NOMO-1 treated with DMSO at 0.1 percent for 48 hours (cell line): Measurements from ENCODE around the gene GTF2E1.
"Not testable (repeated sequence)": the region's sequence is repeated elsewhere in the genome, so short reads cannot be mapped to it uniquely, and the experiment has no call there.

Experiments
- DNase-seq: peaks from one replicate; lab custom pipeline; 2025; ENCODE audit not compliant: unreplicated experiment; lab: John Stamatoyannopoulos, UW

Gene GTF2E1

DNA sequence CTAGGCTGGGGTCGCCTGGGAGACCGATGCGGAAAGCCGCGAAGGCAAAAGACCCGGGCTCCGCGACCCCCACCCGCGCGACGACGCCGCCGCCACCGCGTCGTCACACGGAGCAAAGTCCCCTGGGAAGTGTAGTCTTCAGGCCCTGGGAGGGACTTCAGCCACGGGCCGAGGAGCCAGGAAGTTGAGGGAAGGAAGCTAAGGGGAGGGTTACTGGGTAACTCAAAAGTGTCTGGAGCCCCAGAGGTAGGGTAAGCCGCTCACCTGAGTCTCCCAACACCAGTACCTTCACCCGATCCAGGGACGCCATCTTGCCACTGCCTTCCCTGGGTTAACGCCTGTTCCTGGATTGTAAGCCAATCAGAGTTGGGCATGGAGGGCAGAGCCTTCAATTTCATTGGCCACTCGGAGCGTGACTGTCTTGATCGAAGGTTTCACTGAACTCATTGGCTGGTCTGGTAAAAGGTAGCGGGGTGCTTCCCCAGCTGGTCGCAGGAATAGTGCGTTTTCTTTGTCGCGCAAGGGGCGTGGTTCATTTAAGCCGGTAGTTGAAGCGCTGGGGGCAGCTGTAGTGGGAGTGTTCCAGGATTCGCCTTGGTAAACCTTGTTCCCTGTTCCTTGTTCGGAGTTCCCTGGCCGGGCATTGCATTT, at the start of gene GTF2E1, which contains the start of gene RABL3:
Gene GTF2E1, plus strand, starts transcription at position 547 of the 651 bp plus-strand sequence. CDS start 7,809 bp downstream, outside the sequence.
Gene RABL3, minus strand, starts transcription at position 319 of the 651 bp plus-strand sequence. Its CDS starts 9 bp downstream, at position 310.
- peak; percentile 100 for DNase-seq

DNA sequence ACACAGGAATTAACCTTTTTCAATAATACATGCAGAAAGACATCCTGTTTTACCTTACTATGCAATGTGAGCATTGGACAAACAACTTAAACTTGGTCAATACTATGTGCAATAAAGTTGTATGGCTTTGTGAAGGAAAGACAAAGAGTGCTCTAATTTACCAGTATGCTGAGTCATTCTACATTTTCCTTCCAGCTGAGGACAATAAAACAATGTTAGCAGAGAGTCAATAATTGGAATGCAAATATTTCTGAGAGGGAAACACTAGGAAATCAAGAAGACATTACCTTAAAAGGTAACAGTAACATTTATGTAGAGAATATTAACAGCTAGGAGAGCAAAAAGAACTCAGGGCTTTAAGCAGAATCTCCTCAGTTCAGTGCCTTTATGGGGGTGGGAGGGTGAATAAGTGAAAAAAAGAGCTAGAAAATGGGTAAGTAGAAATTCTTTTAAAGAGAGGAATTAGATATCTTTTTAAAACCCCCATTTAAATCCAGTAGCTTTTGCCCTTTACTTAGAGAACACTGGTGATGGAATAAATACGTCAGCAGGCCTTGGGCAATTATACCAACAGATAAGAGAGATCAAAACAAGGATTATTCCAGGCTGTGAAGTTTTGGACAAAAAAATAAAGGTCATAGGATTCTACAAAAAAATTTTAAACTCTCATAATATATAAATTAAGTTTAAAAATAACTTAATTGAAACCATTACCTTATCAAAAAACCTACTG, 48.9 kb upstream of the GTF2E1 start:
- DNase-seq: no peak

DNA sequence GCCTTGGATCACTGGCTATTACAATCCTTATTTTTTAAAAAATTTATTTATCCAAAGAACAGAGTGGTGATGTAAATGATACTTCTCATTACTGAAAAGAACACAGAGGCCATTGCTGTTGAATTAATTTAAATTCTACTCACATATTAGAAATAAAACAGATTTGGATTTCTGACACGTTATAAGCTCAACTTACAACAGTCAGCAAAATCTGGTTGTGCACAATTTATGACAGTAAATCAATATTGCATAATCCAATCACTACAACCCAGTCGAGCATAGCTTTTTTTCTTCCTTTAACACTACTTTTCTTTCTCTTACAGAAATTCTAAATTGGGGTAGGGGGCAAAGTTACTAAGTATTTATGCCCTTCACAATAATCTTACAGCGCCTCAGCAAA, 43.2 kb upstream of the GTF2E1 start:
- DNase-seq: no peak

DNA sequence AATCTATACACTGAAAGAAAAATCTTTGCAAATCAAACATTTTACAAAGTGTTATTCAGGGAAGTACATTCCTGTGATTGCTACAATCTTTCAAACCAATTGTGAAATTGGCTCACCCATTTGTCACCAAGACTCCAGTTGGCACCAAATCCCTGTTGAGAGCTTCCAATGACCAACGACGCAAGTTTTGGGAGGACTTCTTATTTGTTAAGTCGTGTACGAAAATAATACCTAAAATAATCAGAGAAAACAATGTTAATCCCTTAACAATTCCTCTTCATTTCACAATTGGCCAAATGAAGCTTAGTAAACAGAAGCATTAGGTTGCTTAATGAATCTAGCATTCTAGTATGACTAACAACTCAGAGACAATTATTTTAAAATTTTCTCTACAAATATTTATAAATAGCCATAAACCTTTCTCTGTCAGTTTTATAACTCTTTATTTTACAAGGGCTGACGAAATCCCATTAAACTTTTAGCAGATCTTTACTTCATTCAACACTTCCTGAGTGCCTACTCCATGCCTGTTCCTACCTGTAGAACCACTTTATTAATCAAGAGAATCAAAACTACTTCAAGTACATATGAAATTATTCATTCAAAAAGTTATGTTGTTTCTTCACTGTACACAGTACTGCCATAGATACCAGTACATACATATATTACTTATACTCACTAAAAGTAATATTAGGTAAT, 36.5 kb upstream of the GTF2E1 start:
- no peak for DNase-seq

DNA sequence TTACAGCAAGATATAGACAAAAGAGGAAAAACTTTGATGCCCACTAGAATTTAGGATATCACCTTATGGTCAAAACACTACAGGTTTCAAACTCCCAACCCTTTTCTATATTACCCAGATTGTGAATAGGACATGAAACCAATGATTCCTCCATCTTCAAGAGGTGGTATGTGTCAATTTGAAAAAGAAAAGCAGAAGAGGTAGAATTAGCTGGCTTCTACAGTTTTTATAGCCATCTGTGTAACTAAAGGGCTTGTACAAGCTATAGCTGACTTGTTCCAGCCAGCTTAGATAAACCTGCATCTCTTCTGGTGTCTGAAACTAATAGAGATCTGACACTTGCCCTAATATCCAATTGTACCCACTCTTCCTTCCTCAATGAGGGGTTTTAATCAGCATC, 35.6 kb upstream of the GTF2E1 start:
- DNase-seq: no peak

DNA sequence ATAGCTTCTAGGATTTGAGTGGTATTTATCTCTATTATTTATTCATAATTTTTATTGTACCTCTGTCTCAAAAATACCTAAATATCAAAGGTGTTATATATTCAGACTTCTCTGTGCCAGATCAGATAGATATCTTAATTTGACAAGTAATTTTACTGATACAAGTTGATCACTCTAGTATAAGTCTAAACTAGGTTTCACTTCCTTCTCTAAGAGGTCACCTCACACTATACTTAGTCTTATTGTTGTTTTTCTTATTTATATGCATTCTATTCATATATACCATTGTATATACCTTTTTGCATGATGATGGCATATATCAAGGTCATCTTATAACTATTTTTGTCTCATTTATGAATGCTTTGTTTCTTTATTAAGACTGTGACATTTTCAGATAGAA, 34.1 kb upstream of the GTF2E1 start:
- DNase-seq: no peak

DNA sequence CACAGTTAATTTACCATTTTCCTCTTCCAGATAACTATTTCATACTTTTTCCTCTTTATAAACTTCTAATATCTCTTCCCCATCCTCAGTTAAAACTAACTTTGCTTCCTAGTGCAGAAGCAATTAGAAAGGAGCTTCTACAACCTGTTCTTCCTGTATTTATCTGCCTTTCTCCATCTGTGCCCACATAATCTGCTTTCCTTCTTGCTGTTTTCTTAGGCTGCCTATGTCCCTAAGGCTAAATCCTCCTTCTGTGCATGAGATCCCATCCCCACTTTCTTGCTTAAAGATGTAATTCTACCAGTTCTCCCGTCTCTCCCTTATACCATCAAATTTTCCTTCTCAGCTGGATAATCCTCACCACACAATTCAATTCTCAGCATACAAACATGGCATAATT, 32.2 kb upstream of the GTF2E1 start:
- DNase-seq: no peak

DNA sequence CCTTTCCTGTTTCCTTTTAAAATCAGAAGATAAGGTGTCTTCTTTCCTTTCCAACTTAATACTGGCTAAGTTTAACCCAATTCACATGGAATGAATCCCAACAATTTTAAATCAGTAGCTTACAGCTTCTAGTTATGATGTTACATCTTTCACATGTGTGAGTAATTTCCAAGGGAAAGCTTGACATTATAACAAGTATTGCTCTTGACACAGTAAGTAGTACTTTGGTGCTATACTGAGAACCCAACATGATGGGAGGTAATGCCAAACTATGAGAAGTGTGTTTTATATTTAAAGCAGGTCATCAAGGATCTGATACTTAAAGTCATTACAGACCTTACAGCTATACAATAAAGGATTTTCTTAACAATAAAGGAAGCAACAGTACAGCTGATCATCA, 29.3 kb upstream of the GTF2E1 start:
- DNase-seq: no peak

DNA sequence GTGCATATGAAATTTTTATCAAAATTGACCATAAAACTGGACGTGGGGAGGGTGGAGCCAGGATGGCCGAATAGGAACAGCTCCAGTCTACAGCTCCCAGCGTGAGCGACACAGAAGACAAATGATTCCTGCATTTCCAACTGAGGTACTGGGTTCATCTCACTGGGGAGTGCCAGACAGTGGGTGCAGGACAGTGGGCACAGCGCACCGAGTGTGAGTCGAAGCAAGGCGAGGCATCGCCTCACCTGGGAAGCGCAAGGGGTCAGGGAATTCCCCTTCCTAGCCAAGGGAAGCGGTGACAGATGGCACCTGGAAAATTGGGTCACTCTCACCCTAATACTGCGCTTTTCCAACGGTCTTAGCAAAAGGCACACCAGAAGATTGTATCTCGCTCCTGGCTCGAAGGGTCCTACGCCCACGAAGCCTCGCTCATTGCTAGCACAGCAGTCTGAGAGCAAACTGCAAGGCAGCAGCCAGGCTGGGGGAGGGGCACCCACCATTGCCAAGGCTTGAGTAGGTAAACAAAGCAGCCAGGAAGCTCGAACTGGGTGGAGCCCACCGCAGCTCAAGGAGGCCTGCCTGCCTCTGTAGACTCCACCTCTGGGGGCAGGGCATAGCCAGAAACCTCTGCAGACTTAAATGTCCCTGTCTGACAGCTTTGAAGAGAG, 23.2 kb upstream of the GTF2E1 start:
- DNase-seq: not testable (repeated sequence)

DNA sequence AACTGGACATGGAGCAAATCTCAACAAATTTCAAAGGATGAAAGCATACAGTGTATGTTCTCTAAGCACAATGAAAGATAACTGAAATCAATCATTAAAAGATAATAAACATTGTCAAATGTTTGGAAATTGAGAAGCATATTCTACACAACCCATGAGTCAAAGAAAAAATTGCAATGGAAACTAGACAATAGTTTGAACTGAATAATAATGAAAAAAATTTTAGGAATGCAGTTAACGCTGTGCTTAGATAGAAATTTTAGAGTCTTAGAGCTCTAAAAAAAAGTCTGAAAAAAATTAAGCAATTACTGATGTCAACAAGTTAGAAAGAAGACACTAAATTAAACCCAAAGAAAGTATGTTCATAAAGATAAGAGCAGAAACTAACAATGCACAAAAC, 15.8 kb upstream of the GTF2E1 start:
- no peak for DNase-seq

DNA sequence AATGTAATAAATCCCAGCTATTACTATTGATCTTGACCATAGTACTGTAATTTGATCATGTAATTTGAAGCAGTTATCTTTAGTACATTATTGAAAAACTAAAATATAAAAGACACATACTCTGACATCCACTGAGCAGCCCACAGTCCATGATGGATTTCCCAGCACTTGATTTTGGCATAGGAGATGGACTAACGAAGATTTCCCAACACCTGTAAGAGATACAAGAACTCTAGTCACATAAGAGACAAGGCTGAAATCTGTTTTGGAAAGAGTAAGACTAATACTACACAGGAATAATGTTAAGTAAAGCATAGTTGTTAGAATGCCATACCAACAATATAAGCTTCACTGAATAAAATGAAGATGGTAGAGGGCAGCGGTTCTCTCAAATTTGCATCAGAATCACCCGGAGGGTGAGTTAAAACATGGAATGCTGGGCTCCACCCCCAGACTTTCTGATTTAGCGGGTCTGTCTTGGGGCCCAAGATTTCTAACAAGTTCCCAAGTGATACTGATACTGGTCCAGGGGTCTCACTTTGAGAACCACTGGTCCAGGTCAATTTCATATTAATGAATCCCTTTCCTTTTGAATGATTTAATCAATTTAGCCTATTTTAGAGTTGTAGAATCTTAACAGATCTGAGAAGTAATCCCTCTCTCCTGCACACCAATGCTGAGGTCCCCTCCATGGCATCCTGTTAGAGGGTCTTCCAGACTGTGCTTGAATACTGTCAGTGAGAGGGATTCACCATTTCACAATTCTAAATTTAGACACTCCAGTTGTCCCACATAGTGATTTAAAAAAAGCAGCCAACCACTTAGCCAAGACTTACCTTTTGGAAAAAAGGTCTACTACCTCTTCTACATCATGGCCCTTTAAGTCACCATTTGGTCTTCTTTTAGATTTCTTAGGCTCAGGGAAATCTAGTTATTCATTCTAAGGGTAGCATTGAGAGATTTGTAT, 11.7 kb upstream of the GTF2E1 start:
- no peak for DNase-seq

DNA sequence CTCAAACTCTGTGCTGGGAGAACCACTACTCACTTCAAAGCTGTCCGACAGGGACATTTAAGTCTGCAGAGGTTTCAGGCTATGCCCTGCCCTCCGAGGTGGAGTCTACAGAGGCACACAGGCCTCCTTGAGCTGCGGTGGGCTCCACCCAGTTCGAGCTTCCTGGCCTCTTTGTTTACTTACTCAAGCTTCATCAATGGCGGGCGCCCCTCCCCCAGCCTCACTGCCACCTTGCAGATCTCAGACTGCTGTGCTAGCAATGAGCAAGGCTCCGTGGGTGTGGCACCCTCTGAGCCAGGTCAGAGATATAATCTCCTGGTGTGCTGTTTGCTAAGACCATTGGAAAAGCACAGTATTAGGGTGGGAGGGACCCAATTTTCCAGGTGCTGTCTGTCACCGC, 4.5 kb upstream of the GTF2E1 start:
- DNase-seq: not testable (repeated sequence)

DNA sequence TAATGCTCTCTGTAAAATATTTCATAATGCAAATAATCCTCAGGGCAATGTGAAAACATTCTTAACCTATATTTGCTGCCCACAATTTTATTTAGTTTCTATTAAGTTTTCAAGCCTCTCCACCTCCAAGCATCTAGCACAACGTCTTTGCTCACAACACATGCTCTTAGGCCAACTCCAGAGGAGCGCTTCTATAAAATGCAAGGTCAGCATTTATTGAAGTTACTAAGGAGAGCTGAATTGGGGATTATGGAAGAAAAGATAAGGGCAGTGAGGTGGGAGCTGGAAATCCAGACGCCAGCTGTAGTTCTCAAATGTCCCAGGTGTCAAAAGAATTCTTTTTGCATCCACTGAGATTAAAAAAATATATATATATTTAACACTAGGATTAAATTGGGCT, 1.2 kb upstream of the GTF2E1 start:
- DNase-seq: peak; percentile 4

DNA sequence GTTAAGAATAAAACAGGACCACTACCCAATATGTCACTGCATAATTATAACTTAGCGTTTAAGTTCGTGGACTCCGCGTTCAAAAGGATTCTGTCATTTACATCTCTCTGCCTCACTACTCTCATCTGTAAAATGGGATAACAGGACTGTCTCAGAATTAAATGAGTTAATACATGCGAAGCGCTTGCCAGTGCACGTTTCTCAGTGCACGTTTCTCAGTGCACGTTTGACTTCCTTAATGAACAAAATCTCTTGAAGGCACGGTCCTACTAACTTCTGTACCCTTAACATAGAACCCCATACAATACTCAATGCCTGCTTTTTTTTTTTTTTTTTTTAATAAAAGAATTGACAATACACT, 727 bp upstream of the GTF2E1 start:
- peak; percentile 54 for DNase-seq

DNA sequence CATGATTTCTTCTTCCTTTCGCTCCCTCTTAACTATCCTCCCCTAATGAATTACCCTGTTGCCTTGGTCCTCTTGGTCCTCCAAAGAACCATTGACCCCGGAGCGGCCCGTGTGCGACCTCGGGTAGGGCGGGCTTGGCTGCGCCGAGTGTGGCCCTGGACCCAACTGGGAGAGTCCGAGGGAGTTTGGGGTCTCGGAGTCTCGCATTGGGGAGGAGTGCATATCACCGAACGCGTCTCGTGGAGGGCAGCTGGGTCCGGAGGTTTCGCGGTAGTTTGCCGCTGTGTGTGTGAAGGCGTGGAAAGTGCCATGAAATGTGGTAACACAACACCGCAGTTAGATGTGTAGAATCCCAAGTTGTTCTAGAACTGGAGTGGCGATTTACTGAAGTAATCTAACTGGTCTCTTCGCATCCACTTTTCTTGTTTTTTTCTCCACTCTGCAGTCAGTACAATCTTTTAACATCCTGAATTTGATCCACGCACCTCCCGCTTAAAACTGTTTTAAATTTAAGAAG, 363 bp downstream of the GTF2E1 start:
- DNase-seq: peak; percentile 25

DNA sequence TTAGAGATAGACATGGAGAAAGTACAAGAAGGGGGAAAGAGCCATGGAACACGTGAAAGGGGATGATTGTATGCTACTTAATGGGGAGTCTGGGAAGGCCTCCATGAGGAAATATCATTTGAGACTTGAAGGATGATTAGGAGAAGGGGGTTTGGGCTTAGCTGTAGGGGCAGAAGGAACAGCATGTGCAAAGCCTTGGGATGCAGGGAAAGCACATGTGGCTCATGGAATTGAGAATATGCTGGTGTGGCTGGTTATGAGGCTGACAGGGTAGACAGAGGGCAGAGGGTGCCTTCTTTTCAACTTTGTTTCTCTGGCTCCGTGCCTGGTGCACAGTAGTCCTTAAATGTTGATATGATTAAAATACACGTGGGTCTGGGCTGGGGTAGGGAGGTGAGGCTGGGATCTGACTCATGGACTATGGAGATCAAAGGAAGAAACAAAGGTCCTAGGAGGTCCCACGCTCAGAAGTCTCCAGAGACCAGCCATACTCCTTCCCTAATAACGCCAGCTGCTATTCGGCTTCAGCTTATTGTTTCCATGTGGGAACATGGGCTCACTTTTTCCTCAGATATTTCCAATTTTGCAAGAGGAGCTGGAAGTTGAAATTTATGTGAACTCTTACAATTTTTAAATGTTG, 1.1 kb downstream of the GTF2E1 start:
- DNase-seq: no peak

DNA sequence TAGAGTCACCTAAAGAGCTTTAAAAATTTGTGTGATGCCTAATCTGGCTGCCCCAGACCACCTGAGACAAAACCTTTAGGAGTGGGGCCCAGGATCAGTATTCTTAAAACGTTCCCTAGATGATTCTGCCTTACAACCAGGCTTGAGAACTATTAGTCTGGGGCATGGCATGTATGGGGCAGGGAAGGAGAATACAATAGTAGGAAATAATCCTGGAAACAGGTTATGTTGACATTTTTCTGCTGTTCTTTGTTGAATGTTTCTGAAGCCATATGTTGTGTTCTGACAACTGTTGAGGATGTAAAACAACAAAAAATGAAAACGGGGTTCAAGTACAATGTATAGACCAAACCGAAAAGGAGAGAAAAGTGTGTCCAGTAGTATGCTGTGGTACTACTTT, 2.9 kb downstream of the GTF2E1 start:
- DNase-seq: no peak

DNA sequence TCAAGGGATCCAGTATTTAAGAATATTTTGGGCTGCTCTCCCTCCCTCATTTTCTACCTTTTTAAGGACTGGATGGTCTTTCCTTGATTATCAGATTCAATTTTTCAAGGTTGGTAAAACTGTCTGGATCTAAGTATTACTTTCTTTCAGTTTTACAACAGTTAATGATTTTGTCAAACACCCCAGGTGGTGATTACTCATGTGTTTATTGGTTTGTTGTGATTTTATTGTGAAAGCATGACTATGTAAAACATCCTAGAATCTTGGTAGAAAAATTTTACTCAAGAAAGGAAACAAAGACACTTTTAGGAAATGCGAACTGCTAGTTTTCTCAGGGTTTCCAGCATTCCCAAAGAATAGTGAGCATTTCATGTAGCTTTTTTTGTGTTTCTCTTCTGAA, 7.3 kb downstream of the GTF2E1 start:
- no peak for DNase-seq

DNA sequence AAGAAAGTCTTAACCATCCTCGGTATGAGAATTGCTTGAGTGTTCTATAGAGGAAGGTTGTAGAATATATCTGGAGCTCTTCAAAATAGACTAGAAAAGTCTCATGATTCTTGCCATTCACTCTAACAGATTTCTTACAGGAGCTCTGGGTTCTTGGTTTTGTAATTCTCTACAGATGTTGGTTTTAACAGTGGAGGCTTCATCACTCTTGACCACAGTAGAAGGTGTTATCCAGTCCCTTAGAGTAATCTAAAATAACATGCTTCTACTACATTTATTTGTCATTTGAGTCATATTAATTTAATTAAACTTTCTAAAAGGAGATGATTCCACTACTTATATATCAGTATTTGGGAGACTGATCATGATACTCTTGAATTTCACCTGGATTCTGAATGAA, 9.7 kb downstream of the GTF2E1 start:
- no peak for DNase-seq

DNA sequence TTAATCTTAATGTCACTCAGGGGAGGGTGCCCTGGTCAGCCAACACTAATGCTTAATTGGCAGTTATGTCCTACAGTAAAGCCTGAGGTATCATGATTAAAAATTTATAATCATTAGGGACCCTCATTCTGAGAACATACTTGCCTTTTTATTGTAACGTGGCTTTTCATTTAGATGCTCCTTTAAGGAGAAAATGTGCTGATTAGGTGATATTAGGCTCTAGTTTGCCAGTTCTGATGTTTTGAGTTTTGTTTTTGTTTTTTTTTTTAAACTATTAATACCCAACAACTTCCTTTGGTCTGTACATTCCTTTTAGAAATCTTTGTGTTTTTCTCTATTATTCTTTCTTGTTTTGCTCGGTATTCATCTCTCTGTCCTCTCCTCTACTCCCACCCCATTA, 10.3 kb downstream of the GTF2E1 start:
- no peak for DNase-seq
